ENCODE results near the gene ABLIM3.

ABLIM3 gene

DNA sequence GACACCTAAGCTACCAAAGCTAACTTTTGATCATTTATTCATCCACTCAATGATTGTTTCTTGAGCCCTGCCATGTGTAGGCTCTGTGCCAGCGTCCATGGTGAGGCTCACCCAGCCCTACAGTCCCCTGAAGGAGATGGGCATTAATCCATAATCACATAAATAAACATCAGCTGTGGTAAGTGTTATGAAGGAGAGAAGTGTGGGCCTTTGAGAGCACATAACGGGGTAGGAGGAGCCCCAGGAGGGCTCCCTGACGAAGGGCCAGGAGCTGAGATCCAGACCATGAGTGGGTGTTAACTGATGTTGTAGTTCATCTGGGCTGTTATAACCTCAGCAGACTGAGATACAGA is 76.5 kb downstream of the ABLIM3 start:
- H3K4me3 ChIP-seq (ENCODE audit: low read length): no peak overlapping the region
- DNase-seq (ENCODE audit: low read depth): no peak
- TF ChIP-seq, protein P1, sequence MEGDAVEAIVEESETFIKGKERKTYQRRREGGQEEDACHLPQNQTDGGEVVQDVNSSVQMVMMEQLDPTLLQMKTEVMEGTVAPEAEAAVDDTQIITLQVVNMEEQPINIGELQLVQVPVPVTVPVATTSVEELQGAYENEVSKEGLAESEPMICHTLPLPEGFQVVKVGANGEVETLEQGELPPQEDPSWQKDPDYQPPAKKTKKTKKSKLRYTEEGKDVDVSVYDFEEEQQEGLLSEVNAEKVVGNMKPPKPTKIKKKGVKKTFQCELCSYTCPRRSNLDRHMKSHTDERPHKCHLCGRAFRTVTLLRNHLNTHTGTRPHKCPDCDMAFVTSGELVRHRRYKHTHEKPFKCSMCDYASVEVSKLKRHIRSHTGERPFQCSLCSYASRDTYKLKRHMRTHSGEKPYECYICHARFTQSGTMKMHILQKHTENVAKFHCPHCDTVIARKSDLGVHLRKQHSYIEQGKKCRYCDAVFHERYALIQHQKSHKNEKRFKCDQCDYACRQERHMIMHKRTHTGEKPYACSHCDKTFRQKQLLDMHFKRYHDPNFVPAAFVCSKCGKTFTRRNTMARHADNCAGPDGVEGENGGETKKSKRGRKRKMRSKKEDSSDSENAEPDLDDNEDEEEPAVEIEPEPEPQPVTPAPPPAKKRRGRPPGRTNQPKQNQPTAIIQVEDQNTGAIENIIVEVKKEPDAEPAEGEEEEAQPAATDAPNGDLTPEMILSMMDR (conservative IDR thresholded peaks at IDR 0.05; ENCODE audit: low read depth, low read length): no peak

DNA sequence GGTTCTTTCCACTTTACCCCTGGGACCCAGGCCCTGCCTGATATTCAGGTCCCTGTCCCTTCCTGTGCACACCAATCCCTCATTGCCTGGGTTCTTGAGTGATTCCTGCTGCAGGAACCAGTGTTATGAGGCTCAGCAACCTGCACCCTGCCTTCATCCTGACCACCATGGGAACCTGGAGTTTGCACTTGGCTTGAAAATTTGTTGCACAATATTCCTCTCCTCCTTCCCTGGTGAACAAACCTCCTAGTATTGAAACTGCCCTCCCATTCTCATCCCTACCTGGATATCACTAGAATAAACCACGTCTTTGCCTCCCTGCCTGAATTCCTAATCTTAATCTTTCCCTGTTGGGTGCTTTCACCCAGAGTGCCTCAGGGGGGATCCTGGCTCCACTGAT is 78.3 kb downstream of the ABLIM3 start:
- no peak overlapping the region for H3K4me3 ChIP-seq (ENCODE audit: low read length)
- no peak for DNase-seq (ENCODE audit: low read depth)
- TF ChIP-seq, protein P1 (conservative IDR thresholded peaks at IDR 0.05; ENCODE audit: low read depth, low read length): no peak

DNA sequence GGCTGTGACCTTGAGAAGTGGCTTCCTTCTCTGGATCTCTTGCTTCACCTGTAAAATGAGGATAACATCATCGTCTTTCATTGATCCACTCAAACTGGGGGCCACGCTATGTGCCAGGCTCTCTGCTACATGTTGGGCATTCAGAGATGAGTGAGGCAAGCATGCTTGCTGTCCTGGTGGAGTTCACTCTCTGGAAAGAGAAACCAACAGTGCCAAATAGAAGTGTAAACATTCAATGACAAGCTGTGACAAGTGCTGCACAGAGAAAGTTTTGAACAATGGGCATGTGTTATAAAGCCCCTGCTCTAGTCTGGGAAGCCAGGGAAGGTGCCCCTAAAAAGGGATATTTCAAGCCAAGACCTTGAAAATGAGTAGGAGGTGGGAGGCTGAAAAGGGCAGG is 79.5 kb downstream of the ABLIM3 start:
- TF ChIP-seq, protein P1 (conservative IDR thresholded peaks at IDR 0.05; ENCODE audit: low read depth, low read length): no peak
- no peak for DNase-seq (ENCODE audit: low read depth)
- H3K4me3 ChIP-seq (ENCODE audit: low read length): no peak overlapping the region

DNA sequence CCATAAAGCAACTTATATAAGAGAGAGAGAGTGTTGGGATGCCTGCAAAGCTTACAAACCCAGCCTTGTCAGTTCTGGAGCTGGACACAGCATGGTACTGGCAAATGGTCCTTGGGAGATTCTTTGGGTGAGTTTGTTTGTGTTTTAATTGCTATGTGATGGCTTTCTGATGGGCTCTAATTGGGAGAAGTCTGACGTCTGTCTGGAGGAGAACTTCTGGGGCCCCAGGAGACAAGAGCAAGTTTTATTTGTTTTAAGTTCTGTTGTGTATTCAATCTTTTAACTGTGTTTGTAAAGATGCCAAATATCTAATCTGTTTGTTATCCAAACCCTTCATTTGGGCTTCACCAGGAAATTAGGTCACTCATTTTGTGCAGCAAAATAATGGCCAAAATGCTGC is 80.0 kb downstream of the ABLIM3 start:
- DNase-seq (ENCODE audit: low read depth): no peak

DNA sequence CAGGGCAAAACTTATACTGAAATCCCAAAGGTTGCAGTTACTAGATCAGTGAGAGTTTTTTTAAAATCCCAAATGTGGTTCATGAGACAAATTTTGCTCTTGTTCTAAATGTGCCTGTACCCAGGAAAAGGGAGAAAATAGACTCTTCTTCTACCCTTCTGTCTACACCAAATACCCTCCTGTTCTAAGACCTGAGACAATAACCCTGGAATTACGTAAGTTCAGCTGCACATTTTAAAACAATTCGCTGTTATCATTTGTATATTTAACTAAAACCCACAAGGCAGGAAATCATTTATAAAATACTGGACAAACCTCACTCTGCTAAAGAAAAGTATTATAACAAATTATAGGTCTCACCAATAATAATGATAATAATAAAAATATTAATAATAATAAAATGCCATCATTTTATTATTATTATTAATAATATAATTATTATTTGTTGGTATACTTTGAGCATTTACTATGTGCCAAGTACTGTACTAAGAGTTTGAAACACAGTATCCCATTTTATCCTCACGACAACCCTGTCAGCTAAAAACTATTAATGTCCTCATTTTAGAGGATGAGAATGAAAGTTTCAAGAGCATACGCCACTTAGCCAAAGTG is 80.5 kb downstream of the ABLIM3 start:
- H3K4me3 ChIP-seq (ENCODE audit: low read length): no peak overlapping the region
- no peak for DNase-seq (ENCODE audit: low read depth)
- TF ChIP-seq, protein P1 (conservative IDR thresholded peaks at IDR 0.05; ENCODE audit: low read depth, low read length): no peak

More for the DNA sequence above, 80.0 kb downstream of the ABLIM3 start:
- H3K4me3 ChIP-seq (ENCODE audit: low read length): no peak overlapping the region
- TF ChIP-seq, protein P1 (conservative IDR thresholded peaks at IDR 0.05; ENCODE audit: low read depth, low read length): no peak

DNA sequence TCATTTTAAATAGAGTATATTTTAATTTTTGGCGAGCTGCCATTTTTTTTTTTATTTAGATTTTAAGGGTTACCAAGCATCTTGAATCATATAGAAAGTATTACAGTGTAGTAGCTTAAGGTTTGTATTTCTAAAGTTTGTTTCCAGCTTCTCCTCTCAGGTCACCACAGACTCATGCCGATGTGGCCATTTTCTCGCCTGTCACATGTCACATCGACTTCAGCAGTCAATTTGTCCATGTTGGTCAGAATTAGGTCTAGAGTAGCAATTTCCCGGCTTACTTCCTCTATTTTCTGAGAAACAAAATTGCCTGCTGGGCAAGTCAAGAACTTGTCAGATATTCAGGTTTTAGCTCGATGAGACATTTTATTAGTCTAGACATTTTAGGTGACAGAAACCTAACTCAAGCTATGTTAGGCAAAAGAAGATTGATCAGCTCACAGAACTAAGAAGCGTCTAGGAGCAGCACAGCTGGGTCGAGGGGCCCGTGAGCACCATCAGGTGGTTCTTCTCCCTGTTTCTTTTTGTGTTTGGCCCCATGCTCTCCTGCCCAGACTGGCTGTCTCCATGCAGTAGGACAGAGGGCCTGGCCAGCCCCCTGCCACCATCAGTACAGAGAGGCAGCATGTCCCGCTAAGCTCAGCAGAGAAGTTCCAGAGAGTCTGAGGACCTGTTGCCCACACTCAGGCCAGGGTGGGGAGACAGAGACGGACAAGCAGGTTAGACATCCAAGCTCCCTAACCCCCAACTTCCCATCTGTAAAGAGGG is 82.0 kb downstream of the ABLIM3 start:
- TF ChIP-seq, protein P1 (conservative IDR thresholded peaks at IDR 0.05; ENCODE audit: low read depth, low read length): no peak
- no peak for DNase-seq (ENCODE audit: low read depth)
- H3K4me3 ChIP-seq (ENCODE audit: low read length): no peak overlapping the region

DNA sequence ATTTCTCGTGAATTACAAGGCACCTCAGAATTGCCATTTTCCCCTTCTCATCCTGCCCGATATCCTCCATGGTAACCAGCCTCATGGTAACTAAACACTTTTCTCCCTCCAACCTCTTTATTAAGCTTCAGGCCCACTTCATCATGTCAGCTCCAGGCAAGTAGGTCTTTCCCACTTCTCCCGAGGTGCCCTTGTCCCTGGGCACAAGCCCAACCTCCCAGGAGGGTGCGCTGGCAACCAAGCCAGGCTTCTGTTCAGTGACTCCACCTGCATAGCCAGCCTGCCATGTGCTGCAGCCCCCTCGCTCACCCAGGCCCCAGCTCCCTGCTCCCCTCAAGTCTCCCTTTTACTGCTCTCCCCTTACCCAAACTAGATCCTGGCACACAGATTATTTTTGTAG is 83.0 kb downstream of the ABLIM3 start:
- no peak for DNase-seq (ENCODE audit: low read depth)
- TF ChIP-seq, protein P1 (conservative IDR thresholded peaks at IDR 0.05; ENCODE audit: low read depth, low read length): no peak
- H3K4me3 ChIP-seq (ENCODE audit: low read length): no peak overlapping the region

Measured in retinal pigment epithelial cell (primary cell).